Nephron progenitor cell (in vitro differentiated cells): ENCODE data around the gene PGA5.
"Not testable (repeated sequence)": the region's sequence is repeated elsewhere in the genome, so short reads cannot be mapped to it uniquely, and the experiment has no call there.

Source experiments
- DNase-seq: peaks from one replicate; pipeline ENCODE4 v3.0.0; 2021
- H3K27ac Mint-ChIP-seq: 2 replicates; pipeline ENCODE4 v1.8.0; 2021; ENCODE audit warnings: mild to moderate bottlenecking, moderate library complexity, mixed read lengths
- H3K27me3 Mint-ChIP-seq: 2 replicates; pipeline ENCODE4 v1.8.0; 2021; ENCODE audit warnings: mild to moderate bottlenecking, low read depth, mixed read lengths; ENCODE audit not compliant: poor library complexity
- H3K36me3 Mint-ChIP-seq: 2 replicates; pipeline ENCODE4 v1.8.0; 2021; ENCODE audit warnings: low read depth, mixed read lengths
- H3K4me1 Mint-ChIP-seq: 2 replicates; pipeline ENCODE4 v1.8.0; 2021; ENCODE audit warnings: mixed read lengths
- H3K4me3 Mint-ChIP-seq: 2 replicates; pipeline ENCODE4 v1.8.0; 2021; ENCODE audit warnings: mild to moderate bottlenecking, moderate library complexity, mixed read lengths
- H3K9me3 Mint-ChIP-seq: 2 replicates; pipeline ENCODE4 v1.8.0; 2021; ENCODE audit warnings: mild to moderate bottlenecking, moderate library complexity, mixed read lengths
- TF ChIP-seq, protein P1 (sequence below): fragments of 200-600 bp; sonication (generic); IDR thresholded peaks from 2 replicates; pipeline ENCODE4 v1.5.0; 2021; ENCODE audit warnings: antibody characterized with exemption

Gene PGA5

DNA sequence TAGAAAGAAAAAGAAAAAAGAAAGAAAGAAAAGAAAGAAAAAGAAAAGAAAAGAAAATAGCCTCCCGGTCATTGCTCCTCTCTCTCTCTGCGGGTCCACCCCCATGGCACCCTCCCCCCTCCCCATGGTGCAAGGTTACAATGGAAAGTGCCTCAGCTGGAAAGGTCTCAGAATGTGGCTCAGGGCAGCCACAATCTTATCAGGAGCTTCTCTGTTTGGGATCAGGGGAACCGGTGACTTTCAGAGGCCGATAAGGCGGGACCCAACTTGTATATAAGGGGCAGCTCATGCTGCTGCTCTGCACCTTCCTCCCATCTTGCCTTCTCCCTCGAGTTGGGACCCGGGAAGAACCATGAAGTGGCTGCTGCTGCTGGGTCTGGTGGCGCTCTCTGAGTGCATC lies at the start of gene PGA5:
PGA5 (plus strand) TSS at position 301 of the 400 bp plus-strand sequence; CDS start at position 353, 52 bp downstream.
- not testable (repeated sequence) for H3K36me3 Mint-ChIP-seq, H3K4me3 Mint-ChIP-seq, H3K4me1 Mint-ChIP-seq, H3K27me3 Mint-ChIP-seq, H3K27ac Mint-ChIP-seq, H3K9me3 Mint-ChIP-seq, DNase-seq

DNA sequence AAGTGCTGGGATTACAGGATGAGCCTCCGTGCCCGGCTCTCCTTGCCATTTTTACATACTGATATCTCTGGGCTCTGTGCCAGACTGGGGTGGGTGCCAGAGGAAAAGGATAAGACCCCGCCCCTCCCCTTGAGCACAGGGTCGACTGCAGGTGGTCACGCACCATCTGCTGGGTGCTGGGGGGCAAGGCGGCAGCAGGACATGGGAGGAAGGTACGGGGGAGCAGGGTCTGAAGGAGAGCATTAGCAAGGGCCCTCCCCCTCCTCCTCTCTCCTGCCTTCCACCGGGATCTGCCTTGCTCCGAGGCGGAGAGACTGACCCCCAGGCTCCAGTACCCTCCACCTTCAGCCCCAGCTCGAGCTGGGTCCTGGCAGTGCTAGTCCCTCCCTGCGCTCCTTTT lies 47.4 kb upstream of the PGA5 start:
- Mint-ChIP-seq H3K27ac (no peak overlapping the region), H3K36me3 (no peaks in the 10 kb centered on the region), H3K4me3 (no peak overlapping the region), H3K27me3 (peaks cover 13% of the 10 kb centered on the region), H3K4me1 (peaks cover 43% of the 10 kb centered on the region), H3K9me3 (peaks cover 4% of the 10 kb centered on the region)
- TF ChIP-seq, protein P1, sequence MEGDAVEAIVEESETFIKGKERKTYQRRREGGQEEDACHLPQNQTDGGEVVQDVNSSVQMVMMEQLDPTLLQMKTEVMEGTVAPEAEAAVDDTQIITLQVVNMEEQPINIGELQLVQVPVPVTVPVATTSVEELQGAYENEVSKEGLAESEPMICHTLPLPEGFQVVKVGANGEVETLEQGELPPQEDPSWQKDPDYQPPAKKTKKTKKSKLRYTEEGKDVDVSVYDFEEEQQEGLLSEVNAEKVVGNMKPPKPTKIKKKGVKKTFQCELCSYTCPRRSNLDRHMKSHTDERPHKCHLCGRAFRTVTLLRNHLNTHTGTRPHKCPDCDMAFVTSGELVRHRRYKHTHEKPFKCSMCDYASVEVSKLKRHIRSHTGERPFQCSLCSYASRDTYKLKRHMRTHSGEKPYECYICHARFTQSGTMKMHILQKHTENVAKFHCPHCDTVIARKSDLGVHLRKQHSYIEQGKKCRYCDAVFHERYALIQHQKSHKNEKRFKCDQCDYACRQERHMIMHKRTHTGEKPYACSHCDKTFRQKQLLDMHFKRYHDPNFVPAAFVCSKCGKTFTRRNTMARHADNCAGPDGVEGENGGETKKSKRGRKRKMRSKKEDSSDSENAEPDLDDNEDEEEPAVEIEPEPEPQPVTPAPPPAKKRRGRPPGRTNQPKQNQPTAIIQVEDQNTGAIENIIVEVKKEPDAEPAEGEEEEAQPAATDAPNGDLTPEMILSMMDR = no peak
- no peak for DNase-seq

DNA sequence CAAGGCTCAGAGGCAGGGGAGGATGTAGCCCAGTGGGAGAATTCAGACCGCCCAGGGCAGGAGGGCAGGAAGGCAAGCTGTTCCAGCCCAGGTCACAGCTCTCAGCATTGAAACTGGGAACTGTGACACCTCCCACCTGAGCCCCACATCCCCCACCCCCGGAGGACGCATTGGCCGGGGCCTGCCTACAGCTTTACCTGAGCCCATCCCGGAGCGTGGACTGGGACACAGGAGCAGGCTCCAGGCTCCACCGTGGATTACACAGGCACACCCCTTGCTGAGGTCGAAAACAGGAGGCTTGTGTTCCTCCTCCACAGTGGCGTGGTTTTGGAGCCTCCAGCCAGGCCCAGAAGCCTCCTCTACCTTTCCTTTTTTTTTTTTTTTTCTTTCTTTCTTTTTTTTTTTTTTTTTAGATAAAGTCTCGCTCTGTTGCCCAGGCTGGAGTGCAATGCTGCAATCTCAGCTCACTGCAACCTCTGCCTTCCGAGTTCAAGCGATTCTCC lies 46.8 kb upstream of the PGA5 start:
- Mint-ChIP-seq H3K27ac (peak overlapping the region; percentile 65), H3K4me3 (no peak overlapping the region), H3K27me3 (peaks cover 13% of the 10 kb centered on the region), H3K9me3 (peaks cover 9% of the 10 kb centered on the region), H3K4me1 (peaks cover 43% of the 10 kb centered on the region), H3K36me3 (no peaks in the 10 kb centered on the region)
- TF ChIP-seq, protein P1 = no peak
- peak; percentile 12 for DNase-seq

GRCh38 chr11:61194981-61195695 lies 45.8 kb upstream of the PGA5 start:
- peaks cover 13% of the 10 kb centered on the region for H3K27me3 Mint-ChIP-seq
- DNase-seq = no peak
- H3K36me3 Mint-ChIP-seq = no peaks in the 10 kb centered on the region
- H3K4me1 Mint-ChIP-seq = peaks cover 38% of the 10 kb centered on the region
- H3K4me3 Mint-ChIP-seq = peak overlapping the region; percentile 33
- TF ChIP-seq, protein P1 = no peak
- peak overlapping the region; percentile 65 for H3K27ac Mint-ChIP-seq
- H3K9me3 Mint-ChIP-seq = peaks cover 12% of the 10 kb centered on the region

GRCh38 chr11:61195719-61196118 lies 45.3 kb upstream of the PGA5 start:
- H3K27ac Mint-ChIP-seq = no peak overlapping the region
- peak overlapping the region; percentile 26 for H3K4me3 Mint-ChIP-seq
- peaks cover 42% of the 10 kb centered on the region for H3K4me1 Mint-ChIP-seq
- no peaks in the 10 kb centered on the region for H3K36me3 Mint-ChIP-seq
- TF ChIP-seq, protein P1 = no peak
- H3K27me3 Mint-ChIP-seq = peaks cover 13% of the 10 kb centered on the region
- peak; percentile 43 for DNase-seq
- H3K9me3 Mint-ChIP-seq = peaks cover 12% of the 10 kb centered on the region

- Mint-ChIP-seq H3K27ac (no peak overlapping the region), H3K27me3 (peaks cover 17% of the 10 kb centered on the region), H3K9me3 (peaks cover 18% of the 10 kb centered on the region), H3K4me1 (peaks cover 52% of the 10 kb centered on the region), H3K36me3 (no peaks in the 10 kb centered on the region), H3K4me3 (no peak overlapping the region)
- TF ChIP-seq, protein P1 = no peak
- DNase-seq = no peak
These were observed 42.6 kb upstream of the PGA5 start for GRCh38 chr11:61198361-61198760.
